Measurements from ENCODE around the gene SUB1.

DNA sequence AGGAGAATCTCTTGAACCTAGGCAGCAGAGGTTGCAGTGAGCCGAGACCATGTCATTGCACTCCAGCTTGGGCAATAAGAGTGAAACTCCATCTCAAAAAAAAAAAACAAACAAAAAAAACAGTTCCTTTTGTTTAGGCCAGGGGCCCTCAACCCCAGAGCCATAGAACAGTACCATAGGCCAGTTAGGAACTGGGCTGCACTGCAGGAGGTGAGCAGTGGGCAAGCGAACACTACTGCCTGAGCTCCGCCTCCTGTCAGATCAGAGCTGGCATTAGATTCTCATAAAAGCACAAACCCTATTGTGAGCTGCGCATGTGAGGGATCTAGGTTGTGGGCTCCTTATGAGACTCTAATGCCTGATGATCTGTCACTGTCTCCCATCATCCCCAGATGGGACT, 49.1 kb upstream of the SUB1 start:
- no peak for TF ChIP-seq EP300 (IDR thresholded peaks at IDR 0.05)
- TF ChIP-seq, protein P1, sequence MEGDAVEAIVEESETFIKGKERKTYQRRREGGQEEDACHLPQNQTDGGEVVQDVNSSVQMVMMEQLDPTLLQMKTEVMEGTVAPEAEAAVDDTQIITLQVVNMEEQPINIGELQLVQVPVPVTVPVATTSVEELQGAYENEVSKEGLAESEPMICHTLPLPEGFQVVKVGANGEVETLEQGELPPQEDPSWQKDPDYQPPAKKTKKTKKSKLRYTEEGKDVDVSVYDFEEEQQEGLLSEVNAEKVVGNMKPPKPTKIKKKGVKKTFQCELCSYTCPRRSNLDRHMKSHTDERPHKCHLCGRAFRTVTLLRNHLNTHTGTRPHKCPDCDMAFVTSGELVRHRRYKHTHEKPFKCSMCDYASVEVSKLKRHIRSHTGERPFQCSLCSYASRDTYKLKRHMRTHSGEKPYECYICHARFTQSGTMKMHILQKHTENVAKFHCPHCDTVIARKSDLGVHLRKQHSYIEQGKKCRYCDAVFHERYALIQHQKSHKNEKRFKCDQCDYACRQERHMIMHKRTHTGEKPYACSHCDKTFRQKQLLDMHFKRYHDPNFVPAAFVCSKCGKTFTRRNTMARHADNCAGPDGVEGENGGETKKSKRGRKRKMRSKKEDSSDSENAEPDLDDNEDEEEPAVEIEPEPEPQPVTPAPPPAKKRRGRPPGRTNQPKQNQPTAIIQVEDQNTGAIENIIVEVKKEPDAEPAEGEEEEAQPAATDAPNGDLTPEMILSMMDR (IDR thresholded peaks at IDR 0.05) = no peak
